Stimulated activated CD4-positive, alpha-beta T cell treated with anti-CD3 and anti-CD28 coated beads, Interleukin-2, amount 100 ng/mL, for 4 hours (primary cell): ENCODE measurements around the gene MAP4K2.

Experiments used
- DNase-seq: peaks from one replicate; pipeline ENCODE4 v3.0.0-alpha.2; 2020; ENCODE audit warnings: low read depth

MAP4K2 gene

DNA sequence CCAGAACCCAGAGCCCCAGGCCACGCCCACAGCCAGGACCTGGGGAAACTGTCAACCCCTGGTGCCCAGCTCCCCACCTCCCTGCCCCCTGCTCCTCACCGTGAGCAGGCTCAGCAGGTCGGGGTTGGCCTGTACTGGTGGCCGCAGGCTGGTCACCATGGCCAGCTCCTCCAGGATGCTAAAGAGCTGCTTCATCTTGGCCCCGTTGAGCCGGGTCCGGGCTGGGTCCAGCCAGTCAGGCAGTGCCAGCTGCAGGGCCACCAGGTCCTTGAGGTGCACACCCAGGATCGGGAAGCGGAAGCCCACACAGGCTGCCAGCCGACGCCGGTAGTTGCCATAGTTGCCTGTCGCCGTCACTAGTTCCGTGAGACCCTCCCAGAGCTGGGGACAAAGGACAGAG lies 66.4 kb downstream of the MAP4K2 start:
- no peak for DNase-seq

- no peak for DNase-seq
Measured at GRCh38 chr11:64735725-64736259, 67.2 kb downstream of the MAP4K2 start.
